GM23338 (cell line): ENCODE data around the gene PSMB8. TPM values are rescaled to one million over a fixed set of nuclear protein-coding genes. Genes with fewer than 3 reads are reported as not detected.

Experiments used
- ATAC-seq: fragments of 200-7000 bp; cut with Tn5 transposase; 3 replicates; pipeline ENCODE4 v1.9.1; 2020
- DNase-seq: peaks from one replicate; pipeline ENCODE4 v3.0.0-alpha.2; 2015; ENCODE audit warnings: low spot score
- H2AFZ ChIP-seq: fragments of 200-600 bp; sonication (generic); 2 replicates; pipeline ENCODE4 v1.8.0; 2016; ENCODE audit warnings: antibody characterized with exemption, mild to moderate bottlenecking, moderate library complexity
- H3F3A ChIP-seq: fragments of 200-600 bp; sonication (generic); replicated peaks from 2 replicates; pipeline ENCODE4 v1.8.0; 2017; ENCODE audit warnings: antibody characterized with exemption, mixed run types, low read depth
- H3K27ac ChIP-seq: fragments of 200-600 bp; sonication (generic); 2 replicates; pipeline ENCODE4 v1.6.1; 2016; ENCODE audit warnings: low read depth
- H3K27me3 ChIP-seq: fragments of 200-600 bp; sonication (generic); 2 replicates; pipeline ENCODE4 v1.8.0; 2016; ENCODE audit warnings: mild to moderate bottlenecking, mixed run types, moderate library complexity; ENCODE audit not compliant: insufficient read depth
- H3K36me3 ChIP-seq: fragments of 200-600 bp; sonication (generic); 2 replicates; pipeline ENCODE4 v1.8.0; 2016; ENCODE audit warnings: mild to moderate bottlenecking; ENCODE audit not compliant: insufficient read depth
- H3K4me1 ChIP-seq: fragments of 200-600 bp; sonication (generic); 2 replicates; pipeline ENCODE4 v1.8.0; 2016; ENCODE audit warnings: mild to moderate bottlenecking, moderate library complexity; ENCODE audit not compliant: insufficient read depth
- H3K4me2 ChIP-seq: fragments of 200-600 bp; sonication (generic); 2 replicates; pipeline ENCODE4 v1.7.1; 2017; ENCODE audit warnings: mixed run types
- H3K4me3 ChIP-seq: fragments of 200-600 bp; sonication (generic); 2 replicates; pipeline ENCODE4 v1.6.1; 2016; ENCODE audit warnings: mixed run types
- H3K79me2 ChIP-seq: fragments of 200-600 bp; sonication (generic); replicated peaks from 2 replicates; pipeline ENCODE4 v1.8.0; 2017; ENCODE audit warnings: mild to moderate bottlenecking; ENCODE audit not compliant: insufficient read depth
- H3K9me2 ChIP-seq: fragments of 200-600 bp; sonication (generic); 2 replicates; pipeline ENCODE4 v1.8.0; 2017; ENCODE audit not compliant: insufficient read depth
- H4K20me1 ChIP-seq: fragments of 200-600 bp; sonication (generic); replicated peaks from 2 replicates; pipeline ENCODE4 v1.8.0; 2017; ENCODE audit warnings: mild to moderate bottlenecking; ENCODE audit not compliant: insufficient read depth
- H3K27ac Mint-ChIP-seq: 2 replicates; pipeline ENCODE4 v1.8.0; 2020; ENCODE audit warnings: inconsistent platforms, mild to moderate bottlenecking, moderate library complexity, mixed read lengths
- H3K27me3 Mint-ChIP-seq: 3 replicates; pipeline ENCODE4 v1.8.0; 2022; ENCODE audit warnings: low read depth, mild to moderate bottlenecking, moderate library complexity, mixed read lengths, inconsistent platforms; ENCODE audit not compliant: insufficient read depth, poor library complexity
- H3K36me3 Mint-ChIP-seq: 3 replicates; pipeline ENCODE4 v1.8.0; 2021; ENCODE audit warnings: low read depth, mild to moderate bottlenecking, inconsistent platforms, moderate library complexity, mixed read lengths
- H3K4me1 Mint-ChIP-seq: 3 replicates; pipeline ENCODE4 v1.8.0; 2020; ENCODE audit warnings: mild to moderate bottlenecking, inconsistent platforms, mixed read lengths
- H3K4me3 Mint-ChIP-seq: 3 replicates; pipeline ENCODE4 v1.8.0; 2021; ENCODE audit warnings: moderate library complexity, mild to moderate bottlenecking, inconsistent platforms, mixed read lengths
- H3K9me3 Mint-ChIP-seq: 3 replicates; pipeline ENCODE4 v1.8.0; 2020; ENCODE audit warnings: moderate library complexity, mild to moderate bottlenecking, inconsistent platforms, mixed read lengths
- JUNB ChIP-seq: IDR thresholded peaks from one replicate; pipeline ENCODE4 v1.6.1; 2016; ENCODE audit warnings: antibody characterized with exemption; ENCODE audit not compliant: unreplicated experiment
- POLR2AphosphoS5 ChIP-seq: IDR thresholded peaks from 2 replicates; pipeline ENCODE4 v1.6.1; 2016; ENCODE audit warnings: antibody characterized with exemption, low read depth
- ZNF331 ChIP-seq: fragments of 250-450 bp; sonication (Bioruptor Pico); IDR thresholded peaks from 2 replicates; pipeline ENCODE4 v1.5.0; 2020; ENCODE audit warnings: low read depth, mild to moderate bottlenecking, moderate library complexity
- ZNF462 ChIP-seq: fragments of 250-450 bp; sonication (Bioruptor Pico); IDR thresholded peaks from 2 replicates; pipeline ENCODE4 v1.5.0; 2020; ENCODE audit warnings: mild to moderate bottlenecking, moderate library complexity
- polyA plus RNA-seq: library from polyadenylated mRNA; unstranded; fragments of >200 nt; fragmentation: Nextera tagmentation; extraction: Ambion mirVana; gene quantifications from 2 replicates; pipeline ENCODE4 v1.2.1, GENCODE V29; 2016
- total RNA-seq: library from RNA; depleted of rRNA; stranded (reverse); fragments of >200 nt; shearing (Covaris generic); gene quantifications from 2 replicates; pipeline ENCODE4 v1.2.3, GENCODE V29; 2014
- TF ChIP-seq, protein P1 (sequence below), 2 experiments: fragments of 200-600 bp in 1 of 2; sonication (generic) in 1 of 2; conservative IDR thresholded peaks; 2 replicates each; pipeline versions ENCODE4 v1.5.1 to v1.6.1; 2016 to 2017; ENCODE audit warnings: antibody characterized with exemption in 2 of 2, low read depth in 2 of 2, mild to moderate bottlenecking in 2 of 2, moderate library complexity in 1 of 2

Gene PSMB8
- total and polyA plus RNA-seq, 2 experiments from 2014 or later: 16.5 to 27.6 TPM

DNA sequence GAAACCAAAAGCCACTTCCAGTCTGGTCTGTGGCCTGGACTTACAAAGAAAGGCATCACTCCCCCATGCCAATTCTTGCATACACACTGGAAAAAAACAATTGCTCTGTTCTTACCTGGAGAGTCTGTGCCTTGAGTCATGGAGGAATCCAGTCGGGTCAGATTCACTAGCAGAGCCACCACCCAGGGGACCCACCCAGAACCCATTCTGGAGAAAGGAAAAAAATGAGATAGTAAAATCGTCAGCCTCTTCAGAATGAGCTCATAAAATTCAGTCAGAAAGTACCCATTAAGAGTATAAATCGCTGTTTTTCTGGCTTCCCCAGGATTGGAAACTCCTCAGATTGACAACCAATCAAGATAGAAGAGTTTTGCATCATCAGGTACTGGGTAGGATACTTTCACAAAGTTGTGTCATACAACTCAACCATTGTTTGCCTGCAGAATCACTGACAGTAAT lies 27.1 kb downstream of the PSMB8 start, which contains the start of gene HLA-DOB (continued):
- TF ChIP-seq ZNF462 (CRISPR knock-in tag): no peak

DNA sequence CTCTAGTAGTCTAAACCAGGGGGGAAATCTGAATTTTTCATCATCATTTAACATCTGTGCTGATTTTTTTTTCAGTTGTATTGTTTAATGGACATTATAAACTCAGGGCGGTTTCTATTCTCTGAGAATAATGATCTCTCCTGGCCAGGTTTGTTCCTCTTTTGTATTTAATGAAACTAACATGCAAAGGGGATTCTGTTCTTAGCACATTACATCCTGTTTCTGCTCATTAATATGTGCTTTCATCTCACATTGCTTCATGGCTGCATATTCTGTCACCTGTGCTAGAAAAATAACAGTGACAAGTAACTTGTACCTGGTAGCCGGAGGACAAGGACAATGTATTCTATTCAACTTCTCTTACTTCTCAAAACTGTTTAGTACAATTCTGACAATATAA lies 27.9 kb downstream of the PSMB8 start:
- H3K4me1 ChIP-seq: no peaks in the 10 kb centered on the region
- Mint-ChIP-seq H3K4me1 (no peaks in the 10 kb centered on the region), H3K27ac (no peak overlapping the region), H3K9me3 (no peaks in the 10 kb centered on the region), H3K27me3 (peaks cover 2% of the 10 kb centered on the region), H3K4me3 (no peak overlapping the region), H3K36me3 (no peaks in the 10 kb centered on the region)
- no peak overlapping the region for H3K27ac ChIP-seq
- DNase-seq (no peak), ATAC-seq (no peak)
- no peaks in the 10 kb centered on the region for H3K27me3 ChIP-seq
- no peak overlapping the region for H2AFZ ChIP-seq
- H4K20me1 ChIP-seq: no peaks in the 10 kb centered on the region
- H3K9me2 ChIP-seq: peaks cover 7% of the 10 kb centered on the region
- no peaks in the 10 kb centered on the region for H3F3A ChIP-seq
- H3K4me3 ChIP-seq: no peak overlapping the region
- no peaks in the 10 kb centered on the region for H3K79me2 ChIP-seq
- no peaks in the 10 kb centered on the region for H3K36me3 ChIP-seq
- no peak overlapping the region for H3K4me2 ChIP-seq
- TF ChIP-seq ZNF331 (CRISPR knock-in tag): no peak
- no peak for TF ChIP-seq POLR2AphosphoS5
- no peak for TF ChIP-seq JUNB
- TF ChIP-seq, protein P1, sequence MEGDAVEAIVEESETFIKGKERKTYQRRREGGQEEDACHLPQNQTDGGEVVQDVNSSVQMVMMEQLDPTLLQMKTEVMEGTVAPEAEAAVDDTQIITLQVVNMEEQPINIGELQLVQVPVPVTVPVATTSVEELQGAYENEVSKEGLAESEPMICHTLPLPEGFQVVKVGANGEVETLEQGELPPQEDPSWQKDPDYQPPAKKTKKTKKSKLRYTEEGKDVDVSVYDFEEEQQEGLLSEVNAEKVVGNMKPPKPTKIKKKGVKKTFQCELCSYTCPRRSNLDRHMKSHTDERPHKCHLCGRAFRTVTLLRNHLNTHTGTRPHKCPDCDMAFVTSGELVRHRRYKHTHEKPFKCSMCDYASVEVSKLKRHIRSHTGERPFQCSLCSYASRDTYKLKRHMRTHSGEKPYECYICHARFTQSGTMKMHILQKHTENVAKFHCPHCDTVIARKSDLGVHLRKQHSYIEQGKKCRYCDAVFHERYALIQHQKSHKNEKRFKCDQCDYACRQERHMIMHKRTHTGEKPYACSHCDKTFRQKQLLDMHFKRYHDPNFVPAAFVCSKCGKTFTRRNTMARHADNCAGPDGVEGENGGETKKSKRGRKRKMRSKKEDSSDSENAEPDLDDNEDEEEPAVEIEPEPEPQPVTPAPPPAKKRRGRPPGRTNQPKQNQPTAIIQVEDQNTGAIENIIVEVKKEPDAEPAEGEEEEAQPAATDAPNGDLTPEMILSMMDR (conservative IDR thresholded peaks at IDR 0.05; ENCODE audit: low read depth in 2 of 2): no peak
